ENCODE data around the gene CRK. TPM values are rescaled to one million over a fixed set of nuclear protein-coding genes. Genes with fewer than 3 reads are reported as not detected.
A peak's percentile ranks its signal among the peaks of the same experiment; 100 is the strongest.

The CRK gene
- polyA plus RNA-seq, 1 experiment, result 110 TPM

DNA sequence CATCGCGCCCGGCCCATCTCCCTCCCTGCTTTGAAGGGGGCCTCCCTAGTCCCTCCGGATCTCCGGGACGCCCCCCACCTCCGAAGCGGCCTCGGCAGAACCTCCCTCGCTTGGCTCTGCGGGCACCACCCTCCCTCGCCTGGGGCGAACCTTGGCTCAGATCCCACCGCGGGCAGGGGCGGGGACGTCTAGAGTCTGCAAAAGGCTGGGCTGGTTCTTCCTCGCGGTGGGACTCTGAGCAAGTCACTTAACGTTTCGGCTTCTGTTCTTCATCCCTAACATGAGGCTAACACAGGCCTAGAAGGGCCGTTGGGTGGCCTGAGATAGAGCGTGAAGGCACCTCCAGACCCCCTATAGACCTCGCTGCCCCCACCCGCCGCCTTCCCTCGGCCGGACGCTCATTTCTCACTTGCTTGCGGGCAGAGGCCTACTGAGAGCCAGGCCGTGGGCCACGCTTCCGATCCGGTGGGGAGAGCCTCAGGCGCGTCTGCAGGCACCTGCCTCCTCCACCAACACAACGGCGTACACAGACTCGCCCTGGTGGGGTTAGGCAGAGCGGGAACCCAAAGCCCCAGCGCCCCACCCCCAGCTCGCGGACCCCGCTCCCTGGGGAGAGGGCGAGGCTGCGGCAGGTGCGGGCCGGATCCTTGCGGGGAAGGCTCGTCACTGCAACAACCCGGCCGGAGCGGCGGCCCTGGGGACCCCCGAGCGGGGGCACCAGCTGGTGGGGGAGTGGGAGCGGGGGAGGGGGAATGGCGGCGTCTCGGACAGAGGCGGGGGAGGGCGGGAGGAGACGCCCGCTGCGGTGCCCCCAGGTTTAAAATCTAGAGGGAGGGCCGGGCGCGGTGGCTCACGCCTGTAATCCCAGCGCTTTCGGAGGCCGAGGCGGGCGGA is 31.0 kb upstream of the CRK start:
- TF ChIP-seq CTCF (IDR thresholded peaks at IDR 0.05; ENCODE audit: low read depth, low read length), result no peak
- ChIA-PET POLR2A (interaction anchor here (0.6 to 1.2 kb wide), 6 partner anchors 11 to 404 kb away, joined by 3 to 11 read pairs (median 4); partner anchors contain the start of gene INPP5K), CTCF (interaction anchor here (0.6 to 0.7 kb wide), 2 partner anchors 112 to 540 kb away, joined by 3 to 4 read pairs; no protein-coding TSS in a partner anchor)
- Histone ChIP-seq H3K9me3 (ENCODE audit: control insufficient read depth, insufficient read depth, low read length) (peaks cover 12% of the 10 kb centered on the region; the same call in 1 of the 2 replicates), H3K27me3 (ENCODE audit: control insufficient read depth, insufficient read depth, low read length) (no peaks in the 10 kb centered on the region), H3K4me3 (ENCODE audit: low read depth, low read length) (no peak overlapping the region), H3K27ac (ENCODE audit: low read depth, low read length) (peak overlapping the region; percentile 92)
- DNase-seq (ENCODE audit: low read depth, low spot score), result no peak

GRCh38 chr17:1485423-1486376 is 29.7 kb upstream of the CRK start:
- Histone ChIP-seq H3K4me3 (ENCODE audit: low read depth, low read length) (peak overlapping the region; percentile 77), H3K9me3 (ENCODE audit: control insufficient read depth, insufficient read depth, low read length) (peaks cover 11% of the 10 kb centered on the region; the same call in 1 of the 2 replicates), H3K27me3 (ENCODE audit: control insufficient read depth, insufficient read depth, low read length) (no peaks in the 10 kb centered on the region), H3K27ac (ENCODE audit: low read depth, low read length) (peak overlapping the region; percentile 80)
- no peak for TF ChIP-seq CTCF (IDR thresholded peaks at IDR 0.05; ENCODE audit: low read depth, low read length)
- CTCF ChIA-PET, result no interaction called here
- DNase-seq (ENCODE audit: low read depth, low spot score), result no peak
- POLR2A ChIA-PET, result interaction anchor here (0.6 kb wide), 1 partner anchor 9 kb away, joined by 3 read pairs; no protein-coding TSS in a partner anchor

DNA sequence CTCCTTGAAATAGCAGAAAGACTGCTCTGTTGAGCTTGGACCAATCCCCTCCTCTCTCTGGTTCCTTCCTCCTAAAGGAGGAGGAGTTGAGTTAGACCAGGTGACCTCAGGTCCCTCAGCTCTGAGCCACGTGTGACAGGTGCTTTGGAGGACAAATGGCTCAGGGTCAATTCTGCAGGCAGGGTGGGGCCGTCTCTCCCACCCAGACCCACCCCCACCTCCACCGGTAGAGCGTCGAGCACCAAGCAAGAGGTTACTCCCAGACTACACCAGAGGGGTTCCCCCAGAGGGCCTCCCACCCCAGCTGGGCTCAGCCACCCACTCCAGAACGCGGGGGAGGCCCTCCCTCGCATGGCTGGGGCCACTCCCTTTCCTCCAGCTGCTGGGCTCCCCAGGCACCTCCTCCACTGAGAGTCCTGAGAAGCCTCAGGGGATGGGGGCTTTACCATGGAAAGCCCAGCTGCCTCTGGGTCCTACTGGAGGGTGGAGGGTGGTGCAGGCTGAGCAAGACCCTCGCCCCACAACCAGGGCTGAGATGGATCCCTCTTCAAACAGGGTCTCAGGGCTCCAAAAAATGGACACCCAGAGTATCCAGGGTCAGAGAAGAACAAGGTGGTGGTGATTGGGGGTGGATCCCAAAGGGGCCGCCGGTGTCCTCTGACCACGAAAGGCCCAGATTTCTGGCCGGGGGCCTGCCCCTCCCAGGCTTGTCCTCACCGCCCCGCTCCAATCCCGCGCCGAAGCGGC is 28.8 kb upstream of the CRK start:
- Histone ChIP-seq H3K9me3 (ENCODE audit: control insufficient read depth, insufficient read depth, low read length) (peaks cover 11% of the 10 kb centered on the region; the same call in 1 of the 2 replicates), H3K4me3 (ENCODE audit: low read depth, low read length) (peak overlapping the region; percentile 77), H3K27me3 (ENCODE audit: control insufficient read depth, insufficient read depth, low read length) (no peaks in the 10 kb centered on the region), H3K27ac (ENCODE audit: low read depth, low read length) (peak overlapping the region; percentile 70)
- POLR2A ChIA-PET, result no interaction called here
- peak; percentile 22; the same call in 1 of the 2 replicates for TF ChIP-seq CTCF (IDR thresholded peaks at IDR 0.05; ENCODE audit: low read depth, low read length)
- CTCF ChIA-PET, result no interaction called here
- DNase-seq (ENCODE audit: low read depth, low spot score), result no peak

- ChIA-PET POLR2A (no interaction called here), CTCF (no interaction called here)
- DNase-seq (ENCODE audit: low read depth, low spot score), result no peak
- no peak for TF ChIP-seq CTCF (IDR thresholded peaks at IDR 0.05; ENCODE audit: low read depth, low read length)
- Histone ChIP-seq H3K27ac (ENCODE audit: low read depth, low read length) (no peak overlapping the region), H3K9me3 (ENCODE audit: control insufficient read depth, insufficient read depth, low read length) (peaks cover 11% of the 10 kb centered on the region; the same call in 1 of the 2 replicates), H3K4me3 (ENCODE audit: low read depth, low read length) (peak overlapping the region; percentile 77), H3K27me3 (ENCODE audit: control insufficient read depth, insufficient read depth, low read length) (no peaks in the 10 kb centered on the region)
These were observed 28.1 kb upstream of the CRK start for GRCh38 chr17:1484060-1484535.
